Mucosa of descending colon (tissue), 3 donors: ENCODE data around the gene HDGFL2. TPM values are rescaled to one million over a fixed set of nuclear protein-coding genes. Genes with fewer than 3 reads are reported as not detected.
A peak's percentile ranks its signal among the peaks of the same experiment; 100 is the strongest.

ENCODE experiments used
- ATAC-seq: fragments of 200-7000 bp; cut with Tn5 transposase; one replicate; pipeline ENCODE4 v1.9.1; 2020; ENCODE audit warnings: mild to moderate bottlenecking, moderate library complexity
- DNase-seq, 3 donors: peaks; one replicate each; pipeline ENCODE4 v3.0.0-alpha.2; 2020
- H3K36me3 ChIP-seq: fragments of 200-600 bp; one replicate; pipeline ENCODE4 v1.8.0; 2021; ENCODE audit warnings: low read depth, mild to moderate bottlenecking
- H3K4me1 ChIP-seq: fragments of 200-600 bp; one replicate; pipeline ENCODE4 v1.8.0; 2021; ENCODE audit warnings: low read depth, mild to moderate bottlenecking
- H3K4me3 ChIP-seq: fragments of 200-600 bp; one replicate; pipeline ENCODE4 v1.8.0; 2021; ENCODE audit warnings: mild to moderate bottlenecking
- H3K9me3 ChIP-seq: fragments of 200-600 bp; one replicate; pipeline ENCODE4 v1.8.0; 2021; ENCODE audit warnings: mild to moderate bottlenecking
- intact Hi-C, 2 donors: fragments of 100-400 bp; cut with DNase I in 1 of 2; cut with micrococcal nuclease in 1 of 2; formaldehyde crosslinking; loops; one replicate each; pipeline versions ENCODE4 v1.11.0 to v1.11.1; 2022; cut with DNase I, micrococcal nuclease
- total RNA-seq, 3 donors: library from RNA; stranded (reverse); fragmentation: NEBNext Ultra II Directional in 2 of 3; extraction: Animal tissue kit (Norgen Biotek cat#: 25700) in 2 of 3; gene quantifications; one replicate each; pipeline versions ENCODE4 v1.2.1 to v1.2.4, GENCODE V29; 2021 to 2023
- TF ChIP-seq, protein P1 (sequence below): fragments of 200-600 bp; IDR thresholded peaks from one replicate; pipeline ENCODE4 v1.8.0; 2022; ENCODE audit warnings: antibody characterized with exemption, mild to moderate bottlenecking
- donor health status: DM: no; HTN: no; CAD: no; lungs with moderate emphysema.
- donor health status: DM: no; HTN: no; CAD: no.
- donor health status: DM: no; HTN: yes; CAD: no.

The HDGFL2 gene
- total RNA-seq, 3 donors from 2014 or later = 35.6 to 49.2 (median 39.0) TPM

DNA sequence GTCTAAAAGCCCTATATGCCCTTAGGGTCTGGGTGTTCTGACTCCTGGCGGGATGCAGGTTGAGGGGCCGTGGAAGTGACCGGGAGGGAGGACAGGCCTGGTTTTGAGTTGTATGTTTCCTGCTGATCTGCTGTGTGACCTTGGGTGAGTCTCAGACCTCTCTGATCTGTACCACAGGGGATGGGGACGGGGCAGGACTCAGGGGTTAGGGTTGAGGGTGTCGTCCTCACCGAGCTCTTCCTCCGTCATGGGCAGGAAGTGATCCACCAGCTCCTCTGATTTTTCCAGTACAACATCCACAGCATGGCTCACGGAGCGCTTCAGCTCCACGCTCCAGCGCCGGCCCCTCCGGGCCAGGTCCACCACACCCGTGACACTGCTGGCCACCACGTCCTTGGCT lies 56.7 kb downstream of the HDGFL2 start:
- H3K4me1 ChIP-seq = no peaks in the 10 kb centered on the region
- DNase-seq (no peak), ATAC-seq (no peak)
- H3K36me3 ChIP-seq = no peaks in the 10 kb centered on the region
- TF ChIP-seq, protein P1, sequence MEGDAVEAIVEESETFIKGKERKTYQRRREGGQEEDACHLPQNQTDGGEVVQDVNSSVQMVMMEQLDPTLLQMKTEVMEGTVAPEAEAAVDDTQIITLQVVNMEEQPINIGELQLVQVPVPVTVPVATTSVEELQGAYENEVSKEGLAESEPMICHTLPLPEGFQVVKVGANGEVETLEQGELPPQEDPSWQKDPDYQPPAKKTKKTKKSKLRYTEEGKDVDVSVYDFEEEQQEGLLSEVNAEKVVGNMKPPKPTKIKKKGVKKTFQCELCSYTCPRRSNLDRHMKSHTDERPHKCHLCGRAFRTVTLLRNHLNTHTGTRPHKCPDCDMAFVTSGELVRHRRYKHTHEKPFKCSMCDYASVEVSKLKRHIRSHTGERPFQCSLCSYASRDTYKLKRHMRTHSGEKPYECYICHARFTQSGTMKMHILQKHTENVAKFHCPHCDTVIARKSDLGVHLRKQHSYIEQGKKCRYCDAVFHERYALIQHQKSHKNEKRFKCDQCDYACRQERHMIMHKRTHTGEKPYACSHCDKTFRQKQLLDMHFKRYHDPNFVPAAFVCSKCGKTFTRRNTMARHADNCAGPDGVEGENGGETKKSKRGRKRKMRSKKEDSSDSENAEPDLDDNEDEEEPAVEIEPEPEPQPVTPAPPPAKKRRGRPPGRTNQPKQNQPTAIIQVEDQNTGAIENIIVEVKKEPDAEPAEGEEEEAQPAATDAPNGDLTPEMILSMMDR = no peak
- intact Hi-C loops = no loop called here
- H3K4me3 ChIP-seq = no peak overlapping the region
- H3K9me3 ChIP-seq = no peaks in the 10 kb centered on the region

DNA sequence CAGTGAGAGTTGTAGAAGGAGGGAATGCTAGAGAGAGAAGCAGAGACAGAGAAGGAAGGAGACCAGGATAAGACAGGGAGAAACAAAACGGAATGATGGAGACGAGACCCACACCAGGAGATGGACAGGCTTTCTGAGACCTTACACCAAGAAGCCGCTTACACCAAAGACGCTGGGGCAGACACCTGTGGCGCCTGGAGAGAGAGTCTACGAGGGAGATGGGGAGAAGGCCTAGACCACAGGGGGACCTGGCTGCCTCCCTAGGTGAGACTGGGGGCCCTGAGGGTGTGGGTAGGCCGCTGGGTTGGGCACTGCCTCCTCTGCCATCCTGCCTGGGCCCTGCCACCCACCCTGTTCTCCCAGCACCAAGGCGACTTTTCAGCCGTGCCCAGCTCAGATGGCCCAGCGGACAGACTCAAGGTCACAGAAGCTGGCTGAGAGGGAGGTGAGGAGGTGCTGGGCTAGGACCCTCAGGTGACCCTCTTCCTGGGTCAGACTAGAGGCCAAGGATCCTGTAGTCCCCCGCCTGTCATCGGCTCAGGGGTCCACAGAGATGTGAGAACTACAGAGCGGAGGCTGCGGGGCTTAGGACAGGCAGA lies 57.9 kb downstream of the HDGFL2 start:
- Histone ChIP-seq H3K9me3 (no peaks in the 10 kb centered on the region), H3K4me3 (no peak overlapping the region), H3K4me1 (peaks cover under 1% of the 10 kb centered on the region), H3K36me3 (no peaks in the 10 kb centered on the region)
- DNase-seq (no peak), ATAC-seq (no peak)
- TF ChIP-seq, protein P1 = no peak
- intact Hi-C loops = no loop called here

DNA sequence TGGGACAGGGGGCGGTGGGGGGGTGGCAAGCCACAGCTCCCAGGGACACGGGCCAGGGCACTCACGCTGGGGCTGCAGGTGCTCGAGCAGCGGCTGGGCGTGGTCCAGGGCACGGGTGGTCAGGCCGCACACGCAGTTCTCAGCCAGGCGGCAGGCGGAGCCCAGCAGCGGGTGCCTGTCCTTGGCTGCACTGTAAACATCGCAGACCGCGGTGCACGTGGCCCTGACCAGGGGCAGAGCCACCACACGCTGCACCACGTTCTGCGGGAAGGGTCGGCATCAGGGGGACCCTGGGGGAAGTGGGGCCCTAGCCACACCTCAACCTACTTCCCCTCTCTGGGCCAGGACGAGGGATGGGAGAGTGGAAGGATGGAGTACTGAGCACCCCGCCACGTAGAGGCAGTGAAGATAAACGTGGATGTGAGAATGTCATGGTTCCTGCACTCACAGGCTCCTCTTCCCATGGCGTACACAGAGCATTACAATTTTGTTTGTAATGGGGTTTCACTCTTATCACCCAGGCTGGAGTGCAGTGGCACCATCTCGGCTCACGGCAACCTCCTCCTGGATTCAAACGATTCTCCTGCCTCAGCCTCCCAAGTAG lies 59.6 kb downstream of the HDGFL2 start:
- H3K36me3 ChIP-seq = no peaks in the 10 kb centered on the region
- DNase-seq = peak in 1 of 3 donors; percentile 54
- intact Hi-C loops = no loop called here
- H3K4me1 ChIP-seq = peaks cover 13% of the 10 kb centered on the region
- TF ChIP-seq, protein P1 = no peak
- no peaks in the 10 kb centered on the region for H3K9me3 ChIP-seq
- H3K4me3 ChIP-seq = no peak overlapping the region
- ATAC-seq = peak; percentile 33

- no peak overlapping the region for H3K4me3 ChIP-seq
- TF ChIP-seq, protein P1 = no peak
- intact Hi-C loops = no loop called here
- H3K36me3 ChIP-seq = no peaks in the 10 kb centered on the region
- DNase-seq (no peak), ATAC-seq (no peak)
- H3K4me1 ChIP-seq = peaks cover 13% of the 10 kb centered on the region
- no peaks in the 10 kb centered on the region for H3K9me3 ChIP-seq
These were observed 61.2 kb downstream of the HDGFL2 start for GRCh38 chr19:4533334-4533733.

DNA sequence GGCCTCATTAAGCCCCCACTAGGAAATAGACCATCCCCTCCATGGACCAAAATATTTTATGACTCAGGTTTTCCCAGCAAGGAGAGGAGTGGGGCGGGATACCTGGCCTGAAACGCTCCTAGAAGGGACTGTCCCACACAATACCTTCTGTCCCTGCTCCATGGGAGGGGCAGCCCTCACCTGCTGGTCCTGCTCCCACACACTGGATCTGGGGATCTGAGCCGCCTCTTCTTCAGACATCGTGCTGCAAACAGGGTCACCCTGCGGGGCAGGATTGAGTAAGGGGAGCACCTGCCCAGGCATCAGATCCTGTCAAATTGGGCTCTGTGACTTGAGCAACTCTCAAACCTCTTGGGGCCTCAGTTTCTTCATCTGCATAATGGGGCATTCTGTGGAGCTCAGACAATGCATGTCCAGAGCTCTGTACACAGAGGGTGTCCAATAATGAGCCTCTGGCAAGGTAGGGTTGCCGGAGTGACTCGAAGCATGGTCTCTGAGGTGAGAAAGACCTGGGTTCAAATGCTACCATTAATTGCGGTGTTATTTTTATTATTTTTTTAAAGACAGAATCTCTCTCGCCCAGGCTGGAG lies 61.8 kb downstream of the HDGFL2 start:
- no peaks in the 10 kb centered on the region for H3K36me3 ChIP-seq
- ATAC-seq (no peak), DNase-seq (no peak)
- TF ChIP-seq, protein P1 = no peak
- H3K9me3 ChIP-seq = no peaks in the 10 kb centered on the region
- peaks cover 13% of the 10 kb centered on the region for H3K4me1 ChIP-seq
- H3K4me3 ChIP-seq = no peak overlapping the region
- intact Hi-C loops = no loop called here
